ENCODE data around the gene UIMC1.
"Not testable (repeated sequence)": the region's sequence is repeated elsewhere in the genome, so short reads cannot be mapped to it uniquely, and the experiment has no call there.

UIMC1 gene

GRCh38 chr5:177008716-177009115 is 2.1 kb upstream of the UIMC1 start:
- no peak for DNase-seq (ENCODE audit: low read depth in 2 of 2)

GRCh38 chr5:177005619-177006264 is 837 bp downstream of the UIMC1 start:
- peak in 1 of 2 donors; percentile 45 for DNase-seq (ENCODE audit: low read depth in 2 of 2)

DNA sequence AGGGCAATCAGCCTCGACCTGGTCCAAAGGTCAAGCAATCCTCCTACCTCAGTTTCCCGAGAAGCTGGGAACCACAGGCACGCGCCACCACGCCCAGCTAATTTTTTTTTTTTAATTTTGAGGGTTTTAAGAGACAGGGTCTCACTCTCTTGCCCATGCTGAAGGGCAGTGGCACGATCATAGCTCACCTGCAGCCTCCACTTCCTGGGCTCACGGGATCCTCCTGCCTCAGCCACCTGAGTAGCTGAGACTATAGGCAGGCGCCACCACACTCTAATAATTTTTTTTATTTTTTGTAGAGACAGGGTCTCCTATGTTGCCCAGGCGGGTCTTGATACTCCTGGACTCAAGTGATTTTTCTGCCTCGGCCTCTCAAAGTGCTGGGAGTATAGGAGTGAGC is 1.6 kb downstream of the UIMC1 start:
- no peak for DNase-seq (ENCODE audit: low read depth in 2 of 2)

- no peak for DNase-seq (ENCODE audit: low read depth in 2 of 2)
Measured at GRCh38 chr5:177003649-177004048, 2.9 kb downstream of the UIMC1 start.

- DNase-seq (ENCODE audit: low read depth in 2 of 2), result not testable (repeated sequence)
Measured at GRCh38 chr5:176999526-176999925, 7.1 kb downstream of the UIMC1 start.

- no peak for DNase-seq (ENCODE audit: low read depth in 2 of 2)
Measured at GRCh38 chr5:176998828-176999227, 7.8 kb downstream of the UIMC1 start.

DNA sequence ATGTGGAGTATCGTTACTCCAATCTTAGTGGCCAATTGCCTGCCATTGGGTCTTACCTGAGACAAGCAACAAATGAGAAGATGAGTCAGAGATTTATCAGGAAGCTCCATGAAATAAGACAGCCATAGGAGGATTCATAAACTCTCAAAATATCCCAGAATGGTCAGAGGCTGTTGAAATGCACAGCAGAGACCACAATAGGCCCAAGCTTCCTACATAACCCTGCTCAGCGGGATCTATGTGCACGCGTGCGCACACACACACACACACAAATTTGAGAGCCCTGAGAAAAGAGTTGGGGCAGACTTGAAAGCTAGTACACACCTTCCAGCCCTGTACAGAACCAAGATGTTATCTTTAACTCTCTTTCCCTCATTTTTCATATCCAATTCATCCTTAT is 9.8 kb downstream of the UIMC1 start:
- no peak for DNase-seq (ENCODE audit: low read depth in 2 of 2)

- no peak for DNase-seq (ENCODE audit: low read depth in 2 of 2)
Measured at GRCh38 chr5:176995896-176996767, 10.4 kb downstream of the UIMC1 start.

DNA sequence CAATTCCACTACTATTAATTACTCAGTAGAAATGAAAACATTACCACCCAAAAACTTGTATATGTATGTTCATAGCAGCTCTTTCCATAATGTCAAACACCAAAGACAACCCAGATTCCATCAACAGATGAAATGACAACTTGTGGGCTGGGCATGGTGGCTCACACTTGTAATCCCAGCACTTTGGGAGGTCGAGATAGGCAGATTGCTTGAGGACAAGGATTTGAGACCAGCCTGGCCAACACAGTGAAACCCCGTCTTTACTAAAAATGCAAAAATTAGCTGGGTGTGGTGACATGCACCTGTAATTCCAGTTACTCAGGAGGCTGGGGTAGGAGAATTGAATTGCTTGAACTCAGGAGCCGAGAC is 11.5 kb downstream of the UIMC1 start:
- DNase-seq (ENCODE audit: low read depth in 2 of 2), result no peak

- no peak for DNase-seq (ENCODE audit: low read depth in 2 of 2)
Measured at GRCh38 chr5:176994460-176995121, 12.0 kb downstream of the UIMC1 start.

DNA sequence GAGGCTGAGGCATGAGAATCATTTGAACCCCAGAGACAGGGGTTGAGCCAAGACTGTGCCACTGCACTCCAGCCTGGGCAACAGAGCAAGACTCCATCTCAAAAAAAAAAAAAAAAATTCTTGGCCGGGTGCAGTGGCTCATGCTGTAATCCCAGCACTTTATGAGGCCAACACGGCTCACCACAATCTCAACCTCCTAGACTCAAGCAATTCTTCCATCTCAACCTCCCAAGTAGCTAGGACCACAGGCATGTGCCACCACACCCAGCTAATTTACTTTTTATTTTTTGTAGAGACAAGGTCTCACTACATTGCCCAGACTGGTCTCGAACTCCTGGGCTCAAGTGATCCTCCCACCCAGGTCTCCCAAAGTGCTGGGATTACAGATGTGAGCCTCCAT is 13.5 kb downstream of the UIMC1 start:
- not testable (repeated sequence) for DNase-seq (ENCODE audit: low read depth in 2 of 2)

- DNase-seq (ENCODE audit: low read depth in 2 of 2), result no peak
Measured at GRCh38 chr5:176987583-176987982, 19.0 kb downstream of the UIMC1 start.

- no peak for DNase-seq (ENCODE audit: low read depth in 2 of 2)
Measured at GRCh38 chr5:176986280-176986679, 20.3 kb downstream of the UIMC1 start.

GRCh38 chr5:176985516-176985915 is 21.1 kb downstream of the UIMC1 start:
- no peak for DNase-seq (ENCODE audit: low read depth in 2 of 2)

DNA sequence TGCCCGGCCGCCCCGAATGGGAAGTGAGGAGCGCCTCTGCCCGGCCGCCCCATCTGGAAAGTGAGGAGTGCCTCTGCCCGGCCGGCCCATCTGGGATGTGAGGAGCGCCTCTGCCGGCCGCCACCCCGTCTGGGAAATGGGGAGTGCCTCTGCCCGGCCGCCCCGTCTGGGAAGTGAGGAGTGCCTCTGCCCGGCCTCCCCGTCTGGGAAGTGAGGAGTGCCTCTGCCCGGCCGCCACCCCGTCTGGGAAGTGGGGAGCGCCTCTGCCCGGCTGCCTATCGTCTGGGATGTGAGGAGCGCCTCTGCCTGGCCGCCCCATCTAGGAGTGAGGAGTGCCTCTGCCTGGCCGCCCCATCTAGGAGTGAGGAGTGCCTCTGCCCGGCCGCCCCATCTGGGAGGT is 22.4 kb downstream of the UIMC1 start:
- DNase-seq (ENCODE audit: low read depth in 2 of 2), result not testable (repeated sequence)

- DNase-seq (ENCODE audit: low read depth in 2 of 2), result not testable (repeated sequence)
Measured at GRCh38 chr5:176983593-176983992, 23.0 kb downstream of the UIMC1 start.

GRCh38 chr5:176983112-176983511 is 23.5 kb downstream of the UIMC1 start:
- DNase-seq (ENCODE audit: low read depth in 2 of 2), result not testable (repeated sequence)

- no peak for DNase-seq (ENCODE audit: low read depth in 2 of 2)
Measured at GRCh38 chr5:176980818-176981217, 25.8 kb downstream of the UIMC1 start.

- no peak for DNase-seq (ENCODE audit: low read depth in 2 of 2)
Measured at GRCh38 chr5:176979669-176980068, 26.9 kb downstream of the UIMC1 start.

- no peak for DNase-seq (ENCODE audit: low read depth in 2 of 2)
Measured at GRCh38 chr5:176965633-176966032, 40.9 kb downstream of the UIMC1 start.

- DNase-seq (ENCODE audit: low read depth in 2 of 2), result no peak
Measured at GRCh38 chr5:176959051-176959450, 47.5 kb downstream of the UIMC1 start.

DNA sequence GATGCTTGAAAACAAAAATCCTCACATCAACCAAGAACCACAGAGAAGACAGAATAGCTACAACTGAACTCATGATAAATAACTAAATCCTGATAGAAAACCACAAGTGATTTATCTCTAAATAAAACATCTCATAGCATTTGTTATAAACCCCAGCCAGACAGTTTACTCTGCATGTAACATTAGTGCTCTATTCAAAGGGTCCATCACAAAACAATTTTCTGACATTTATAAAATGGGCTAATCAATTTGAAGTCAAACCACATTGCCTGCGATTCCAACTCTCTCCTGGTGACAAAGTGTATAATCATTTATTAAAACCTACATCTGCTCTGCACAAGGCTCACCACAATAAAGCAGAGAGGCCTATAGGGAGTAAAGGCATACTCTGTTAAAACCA is 49.8 kb downstream of the UIMC1 start:
- no peak for DNase-seq (ENCODE audit: low read depth in 2 of 2)

DNA sequence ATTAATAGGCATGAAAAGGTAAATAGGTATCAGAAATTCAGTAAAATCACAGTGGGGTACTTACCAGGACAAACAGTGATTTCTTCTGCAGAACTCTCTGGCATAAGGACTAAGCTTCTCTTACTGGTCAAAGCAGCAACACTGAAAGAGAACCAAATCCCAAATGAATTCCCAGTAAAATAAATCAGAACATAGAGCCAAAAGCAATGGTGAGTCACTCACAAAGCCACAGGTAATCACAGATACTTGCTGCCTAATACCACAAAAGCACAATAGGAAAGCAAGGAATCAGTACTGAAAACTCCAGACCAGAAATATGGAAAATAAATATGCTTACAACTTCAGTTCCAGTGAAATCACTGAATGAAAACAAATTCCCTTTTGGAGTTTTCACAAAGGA is 50.7 kb downstream of the UIMC1 start:
- no peak for DNase-seq (ENCODE audit: low read depth in 2 of 2)

Data from stimulated activated CD8-positive, alpha-beta memory T cell treated with anti-CD3 and anti-CD28 coated beads, Interleukin-7, amount 100 ng/mL, for 1 hour (primary cell).